GM12891 (cell line): Measurements from ENCODE around the gene ROR1.

Experiments used
- DNase-seq: peaks from one replicate; pipeline ENCODE4 v3.0.0; 2011; ENCODE audit warnings: low spot score; ENCODE audit not compliant: insufficient read length
- FAIRE-seq: peaks from 2 replicates; lab custom pipeline; 2011; peaks lifted over from hg19 to GRCh38; lab: Jason Lieb, UNC
- PAX5 ChIP-seq: IDR thresholded peaks from 2 replicates; pipeline ENCODE4 v1.6.1; 2011; ENCODE audit warnings: low read length, moderate library complexity, mild to moderate bottlenecking; ENCODE audit not compliant: insufficient read depth, severe bottlenecking
- POLR2A ChIP-seq: IDR thresholded peaks from 2 replicates; pipeline ENCODE4 v1.6.1; 2011; ENCODE audit warnings: low read depth, low read length, control low read depth
- POLR2AphosphoS5 ChIP-seq: IDR thresholded peaks from 2 replicates; pipeline ENCODE4 v1.6.1; 2011; ENCODE audit warnings: low read depth, low read length, control low read depth
- POU2F2 ChIP-seq: IDR thresholded peaks from 2 replicates; pipeline ENCODE4 v1.6.1; 2011; ENCODE audit warnings: low read depth, mild to moderate bottlenecking, control low read depth, low read length, moderate library complexity
- SPI1 ChIP-seq: IDR thresholded peaks from 2 replicates; pipeline ENCODE4 v1.6.1; 2011; ENCODE audit warnings: low read depth, low read length, control low read depth
- TAF1 ChIP-seq: IDR thresholded peaks from 2 replicates; pipeline ENCODE4 v1.6.1; 2011; ENCODE audit warnings: low read depth, low read length, control low read depth

Gene ROR1

DNA sequence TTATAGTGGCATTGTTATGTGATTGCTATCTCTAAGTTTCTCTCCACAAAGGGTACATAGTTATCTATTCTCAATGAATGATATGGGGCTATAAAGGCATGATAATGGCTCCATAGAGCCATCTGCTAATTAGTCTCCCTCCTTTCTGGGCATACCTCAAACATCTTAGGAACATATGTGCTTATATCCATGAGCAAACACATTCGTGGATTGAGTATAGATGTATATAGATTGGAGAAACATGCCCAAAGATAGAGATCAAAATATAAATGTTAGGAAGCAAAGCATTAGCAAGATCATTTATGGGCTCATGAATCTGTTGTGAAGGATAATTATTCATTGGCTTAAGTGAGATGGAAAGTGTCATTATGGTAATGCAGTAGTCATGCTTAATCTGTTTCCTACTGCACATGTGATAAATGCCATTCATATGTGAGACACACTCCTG is 273.8 kb downstream of the ROR1 start:
- TF ChIP-seq POLR2AphosphoS5 (no peak), POLR2A (no peak), SPI1 (no peak), POU2F2 (no peak), TAF1 (no peak), PAX5 (no peak)
- no peak for FAIRE-seq

DNA sequence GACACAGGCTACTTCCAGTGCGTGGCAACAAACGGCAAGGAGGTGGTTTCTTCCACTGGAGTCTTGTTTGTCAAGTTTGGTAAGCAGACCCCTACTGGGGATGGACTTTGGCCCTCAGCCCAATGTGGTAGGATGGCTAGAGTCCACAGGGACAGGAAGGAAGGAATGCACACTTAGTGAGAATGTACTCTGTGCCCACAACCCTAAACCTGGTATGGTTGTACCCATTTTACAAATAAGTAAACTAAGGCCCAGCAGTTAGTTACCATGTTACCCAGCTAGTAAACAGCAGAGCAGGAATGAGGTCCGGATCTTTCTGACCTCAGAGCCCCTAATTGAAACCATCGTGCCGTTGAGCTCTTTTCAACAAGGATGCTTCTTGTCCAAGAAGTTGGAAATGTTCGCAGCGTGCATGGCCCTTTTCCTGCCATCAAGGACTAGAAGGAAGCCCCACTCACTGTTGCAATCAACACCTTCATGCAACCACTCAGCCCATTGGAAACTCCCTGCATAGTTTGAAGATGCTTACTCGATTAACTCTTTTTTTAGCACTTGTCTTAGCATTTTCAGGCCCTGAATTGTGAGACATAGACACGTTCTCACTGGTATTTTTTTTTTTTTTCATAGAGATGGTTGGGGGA is 276.2 kb downstream of the ROR1 start:
- no peak for FAIRE-seq
- DNase-seq: no peak
- TF ChIP-seq POU2F2 (no peak), POLR2AphosphoS5 (no peak), POLR2A (no peak), PAX5 (no peak), TAF1 (no peak), SPI1 (no peak)

More for the DNA sequence above, 273.8 kb downstream of the ROR1 start:
- no peak for DNase-seq

DNA sequence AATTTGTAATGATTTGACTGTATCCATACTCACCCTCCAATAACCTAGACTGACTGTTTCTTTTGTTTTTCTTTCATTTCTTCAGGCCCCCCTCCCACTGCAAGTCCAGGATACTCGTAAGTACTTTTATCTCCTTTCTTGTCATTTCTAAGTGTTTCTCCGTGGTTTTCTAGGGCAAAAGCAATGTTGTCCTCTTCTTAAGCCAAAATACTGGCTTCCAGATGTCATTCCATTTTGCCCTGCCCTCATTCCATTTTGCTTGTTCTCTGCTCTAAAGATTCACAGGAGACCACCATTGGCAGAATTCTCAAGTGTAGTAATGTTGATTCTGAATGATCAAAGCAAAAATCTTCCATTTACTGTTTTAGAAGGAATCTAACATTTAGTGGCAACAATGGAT is 276.8 kb downstream of the ROR1 start:
- FAIRE-seq (no peak), DNase-seq (no peak)
- TF ChIP-seq POLR2A (no peak), SPI1 (no peak), TAF1 (no peak), PAX5 (no peak), POU2F2 (no peak), POLR2AphosphoS5 (no peak)

DNA sequence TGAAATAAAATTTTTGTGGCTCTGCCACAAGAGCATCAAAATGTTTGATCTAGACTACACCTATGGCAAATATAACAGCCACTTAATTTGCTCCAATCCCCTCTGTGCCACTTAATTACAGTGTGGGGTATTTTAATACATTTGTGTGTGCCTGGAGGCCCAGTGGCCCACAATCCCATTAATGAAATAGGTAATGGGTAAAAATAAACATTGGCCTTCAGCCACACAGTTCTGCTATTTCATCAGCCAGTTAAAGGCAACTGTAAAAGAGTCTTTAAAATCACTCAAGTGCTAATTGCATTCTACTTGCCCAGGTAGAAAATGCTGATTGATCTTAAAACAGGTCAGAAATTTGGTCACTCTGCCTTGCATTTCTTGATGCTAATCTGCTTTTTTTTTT is 278.0 kb downstream of the ROR1 start:
- DNase-seq: no peak
- no peak for FAIRE-seq
- TF ChIP-seq POLR2A: no peak
- no peak for TF ChIP-seq TAF1
- TF ChIP-seq POLR2AphosphoS5: no peak
- TF ChIP-seq PAX5: no peak
- TF ChIP-seq SPI1: no peak
- no peak for TF ChIP-seq POU2F2

GRCh38 chr1:64052777-64053176 is 279.0 kb downstream of the ROR1 start:
- FAIRE-seq (no peak), DNase-seq (no peak)
- TF ChIP-seq PAX5: no peak

DNA sequence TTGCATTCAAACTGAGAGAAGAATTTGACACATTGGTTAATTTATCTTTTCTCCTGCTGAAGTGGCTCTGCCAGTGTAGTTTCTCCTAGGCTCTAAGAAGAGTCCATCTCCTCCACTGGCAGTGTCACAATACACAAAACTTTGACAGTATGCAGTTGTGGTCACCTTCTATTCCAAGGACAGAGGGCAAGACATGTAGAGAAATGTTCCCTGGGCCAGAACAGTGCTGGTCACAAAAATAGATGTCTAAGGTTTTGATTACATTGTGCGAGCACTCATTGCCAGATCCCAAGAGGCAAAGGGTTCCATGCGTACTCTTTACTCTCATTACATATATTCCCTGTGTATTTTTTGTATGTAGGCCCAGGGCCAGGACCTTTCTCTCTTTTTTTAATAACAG is 281.5 kb downstream of the ROR1 start:
- TF ChIP-seq POLR2AphosphoS5 (no peak), POLR2A (no peak), PAX5 (no peak), SPI1 (no peak), TAF1 (no peak), POU2F2 (no peak)
- FAIRE-seq (no peak), DNase-seq (no peak)

DNA sequence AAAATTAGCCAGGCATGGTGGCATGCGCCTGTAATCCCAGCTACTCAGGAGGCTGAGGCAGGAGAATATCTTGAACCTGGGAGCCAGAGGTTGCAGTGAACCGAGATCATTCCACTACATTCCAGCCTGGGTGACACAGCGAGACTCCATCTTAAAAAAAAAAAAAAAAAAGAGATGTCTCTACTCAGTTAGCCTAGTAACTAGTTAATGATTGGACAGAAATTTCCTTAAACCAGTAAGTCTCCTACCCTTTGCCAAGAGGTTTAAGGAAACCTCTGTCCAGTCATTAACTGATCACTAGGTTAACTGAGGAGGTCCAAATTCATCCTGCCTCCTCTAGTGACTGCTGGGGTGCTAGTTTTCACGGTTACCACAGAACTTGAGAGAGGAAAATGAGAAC is 285.7 kb downstream of the ROR1 start:
- no peak for FAIRE-seq
- TF ChIP-seq PAX5: no peak
- TF ChIP-seq POU2F2: no peak
- TF ChIP-seq POLR2A: no peak

GRCh38 chr1:64060611-64061302 is 286.9 kb downstream of the ROR1 start:
- TF ChIP-seq TAF1 (no peak), SPI1 (no peak), POU2F2 (no peak), PAX5 (no peak), POLR2AphosphoS5 (no peak), POLR2A (no peak)
- FAIRE-seq (no peak), DNase-seq (no peak)

More for the DNA sequence above, 285.7 kb downstream of the ROR1 start:
- no peak for DNase-seq

GRCh38 chr1:64061430-64062104 is 287.8 kb downstream of the ROR1 start:
- FAIRE-seq: no peak
- DNase-seq: no peak
- TF ChIP-seq POLR2AphosphoS5 (no peak), POLR2A (no peak), TAF1 (no peak), PAX5 (no peak), POU2F2 (no peak), SPI1 (no peak)
